Breast epithelium (tissue), 4 donors: ENCODE data around the gene EFHD1. TPM values are rescaled to one million over a fixed set of nuclear protein-coding genes. Genes with fewer than 3 reads are reported as not detected.

Source experiments
- DNase-seq, 2 donors: peaks; one replicate each; pipeline ENCODE4 v3.0.0-alpha.2; 2019; ENCODE audit warnings: low spot score in 2 of 2
- H3K27ac ChIP-seq, 2 donors: fragments of 200-600 bp; sonication (generic) in 1 of 2; one replicate each; pipeline ENCODE4 v1.5.1; 2016 to 2019; ENCODE audit warnings: mild to moderate bottlenecking in 1 of 2
- H3K27me3 ChIP-seq, 2 donors: fragments of 200-600 bp; sonication (generic) in 1 of 2; one replicate each; pipeline versions ENCODE4 v1.5.1 to v1.6.0; 2017 to 2019; ENCODE audit warnings: control low read depth in 1 of 2, mild to moderate bottlenecking in 1 of 2
- H3K36me3 ChIP-seq: fragments of 200-600 bp; one replicate; pipeline ENCODE4 v1.5.1; 2019
- H3K4me1 ChIP-seq, 2 donors: fragments of 200-600 bp; sonication (generic); one replicate each; pipeline ENCODE4 v1.5.1; 2016 to 2019; ENCODE audit warnings: control low read depth in 1 of 2
- H3K4me3 ChIP-seq, 3 donors: fragments of 200-600 bp; sonication (generic); 1 replicate in 2 of 3; 2 replicates in 1 of 3; pipeline ENCODE4 v1.5.1; 2016 to 2019; ENCODE audit warnings: mild to moderate bottlenecking in 3 of 3, moderate library complexity in 2 of 3
- H3K9me3 ChIP-seq, 2 donors: fragments of 200-600 bp; sonication (generic) in 1 of 2; one replicate each; pipeline ENCODE4 v1.5.1; 2016 to 2019; ENCODE audit warnings: control low read depth in 1 of 2
- CTCF ChIP-seq, 3 donors: fragments of 450-650 bp; IDR thresholded peaks; one replicate each; pipeline ENCODE4 v1.5.1; 2016 to 2017; ENCODE audit warnings: antibody characterized with exemption in 3 of 3, mild to moderate bottlenecking in 3 of 3, moderate library complexity in 3 of 3
- POLR2A ChIP-seq: fragments of 450-650 bp; IDR thresholded peaks from one replicate; pipeline ENCODE4 v1.6.1; 2016; ENCODE audit warnings: antibody characterized with exemption, mild to moderate bottlenecking, moderate library complexity
- POLR2AphosphoS5 ChIP-seq, 3 donors: sonication (generic); formaldehyde crosslinking; IDR thresholded peaks; one replicate each; pipeline ENCODE4 v1.6.1; 2017; ENCODE audit warnings: antibody characterized with exemption in 3 of 3
- intact Hi-C: fragments of 100-400 bp; cut with DNase I; formaldehyde crosslinking; loops from one replicate; pipeline ENCODE4 v1.15.1; 2023; ENCODE audit warnings: low total_unique reads
- total RNA-seq, 3 donors: library from RNA; depleted of rRNA; stranded (reverse); fragments of >200 nt; gene quantifications; one replicate each; pipeline ENCODE4 v1.1.0, GENCODE V29; 2016

The EFHD1 gene
- total RNA-seq, 3 donors from 2014 or later: 31.0 to 67.2 (median 52.8) TPM

GRCh38 chr2:232621186-232621585 is 12.2 kb upstream of the EFHD1 start:
- Histone ChIP-seq H3K36me3 (no peaks in the 10 kb centered on the region), H3K4me3 (no peak overlapping the region), H3K27me3 (no peaks in the 10 kb centered on the region), H3K4me1 (no peaks in the 10 kb centered on the region), H3K9me3 (no peaks in the 10 kb centered on the region), H3K27ac (no peak overlapping the region)
- no peak for DNase-seq
- intact Hi-C loops: no loop called here
- TF ChIP-seq POLR2AphosphoS5 (IDR thresholded peaks at IDR 0.05) (no peak), CTCF (IDR thresholded peaks at IDR 0.05) (no peak), POLR2A (no peak)

- H3K27me3 ChIP-seq: no peaks in the 10 kb centered on the region
- H3K4me3 ChIP-seq: no peak overlapping the region
- DNase-seq: no peak
- TF ChIP-seq POLR2AphosphoS5 (IDR thresholded peaks at IDR 0.05) (no peak), CTCF (IDR thresholded peaks at IDR 0.05) (no peak), POLR2A (no peak)
- H3K36me3 ChIP-seq: no peaks in the 10 kb centered on the region
- no peaks in the 10 kb centered on the region for H3K9me3 ChIP-seq
- intact Hi-C loops: no loop called here
- H3K4me1 ChIP-seq: no peaks in the 10 kb centered on the region
- H3K27ac ChIP-seq: no peak overlapping the region
Observed at GRCh38 chr2:232622563-232622962, 10.8 kb upstream of the EFHD1 start.

GRCh38 chr2:232623768-232624765 is 9.3 kb upstream of the EFHD1 start:
- DNase-seq: no peak
- Histone ChIP-seq H3K4me1 (no peaks in the 10 kb centered on the region), H3K4me3 (no peak overlapping the region), H3K36me3 (no peaks in the 10 kb centered on the region), H3K27me3 (no peaks in the 10 kb centered on the region), H3K27ac (peak overlapping the region; percentile 58 to 61), H3K9me3 (no peaks in the 10 kb centered on the region)
- TF ChIP-seq CTCF (IDR thresholded peaks at IDR 0.05) (no peak), POLR2AphosphoS5 (IDR thresholded peaks at IDR 0.05) (peak in 1 of 3 donors; percentile 19), POLR2A (no peak)
- intact Hi-C loops: no loop called here

- Histone ChIP-seq H3K27ac (no peak overlapping the region), H3K4me1 (no peaks in the 10 kb centered on the region), H3K9me3 (no peaks in the 10 kb centered on the region), H3K4me3 (no peak overlapping the region), H3K27me3 (no peaks in the 10 kb centered on the region), H3K36me3 (no peaks in the 10 kb centered on the region)
- TF ChIP-seq POLR2AphosphoS5 (IDR thresholded peaks at IDR 0.05): no peak
- no peak for TF ChIP-seq POLR2A
- TF ChIP-seq CTCF (IDR thresholded peaks at IDR 0.05): no peak
- no peak for DNase-seq
- intact Hi-C loops: no loop called here
Observed at GRCh38 chr2:232626584-232626983, 6.8 kb upstream of the EFHD1 start.

- no peaks in the 10 kb centered on the region for H3K27me3 ChIP-seq
- DNase-seq: no peak
- H3K27ac ChIP-seq: peak overlapping the region; percentile 2 to 44
- H3K36me3 ChIP-seq: no peaks in the 10 kb centered on the region
- intact Hi-C loops: no loop called here
- no peaks in the 10 kb centered on the region for H3K4me1 ChIP-seq
- TF ChIP-seq POLR2AphosphoS5 (IDR thresholded peaks at IDR 0.05) (no peak), CTCF (IDR thresholded peaks at IDR 0.05) (no peak)
- no peaks in the 10 kb centered on the region for H3K9me3 ChIP-seq
- no peak overlapping the region for H3K4me3 ChIP-seq
Observed at GRCh38 chr2:232628466-232629128, 4.8 kb upstream of the EFHD1 start.
